HEK293T (cell line): ENCODE results near the gene PAPSS1.

Experiments used
- ARNT ChIP-seq: fragments of 450-650 bp; IDR thresholded peaks from 2 replicates; pipeline ENCODE4 v1.6.1; 2017; ENCODE audit warnings: mild to moderate bottlenecking
- BHLHE40 ChIP-seq: fragments of 450-650 bp; IDR thresholded peaks from 2 replicates; pipeline ENCODE4 v1.6.1; 2016; ENCODE audit warnings: mild to moderate bottlenecking, moderate library complexity, borderline replicate concordance
- CTBP1 ChIP-seq: fragments of 450-650 bp; IDR thresholded peaks from 2 replicates; pipeline ENCODE4 v1.6.1; 2016; ENCODE audit warnings: borderline replicate concordance
- ELF4 ChIP-seq: fragments of 450-650 bp; IDR thresholded peaks from 2 replicates; pipeline ENCODE4 v1.6.1; 2017; ENCODE audit warnings: antibody characterized with exemption
- FOXA1 ChIP-seq: fragments of 450-650 bp; IDR thresholded peaks from 2 replicates; pipeline ENCODE4 v1.6.1; 2016; ENCODE audit warnings: mild to moderate bottlenecking
- FOXK2 ChIP-seq: fragments of 450-650 bp; IDR thresholded peaks from 2 replicates; pipeline ENCODE4 v1.6.1; 2016; ENCODE audit warnings: mild to moderate bottlenecking
- FOXM1 ChIP-seq: fragments of 450-650 bp; IDR thresholded peaks from 2 replicates; pipeline ENCODE4 v1.6.1; 2017; ENCODE audit warnings: mild to moderate bottlenecking, borderline replicate concordance
- HDGF ChIP-seq: fragments of 450-650 bp; IDR thresholded peaks from 2 replicates; pipeline ENCODE4 v1.6.1; 2017; ENCODE audit warnings: antibody characterized with exemption, borderline replicate concordance
- L3MBTL2 ChIP-seq: fragments of 450-650 bp; conservative IDR thresholded peaks from 2 replicates; pipeline ENCODE4 v1.6.1; 2016; ENCODE audit warnings: mild to moderate bottlenecking
- NFRKB ChIP-seq: fragments of 450-650 bp; IDR thresholded peaks from 2 replicates; pipeline ENCODE4 v1.6.1; 2016; ENCODE audit warnings: mild to moderate bottlenecking, moderate library complexity
- PKNOX1 ChIP-seq: fragments of 450-650 bp; IDR thresholded peaks from 2 replicates; pipeline ENCODE4 v1.6.1; 2016
- SP1 ChIP-seq: fragments of 450-650 bp; IDR thresholded peaks from 2 replicates; pipeline ENCODE4 v1.6.1; 2017
- SUZ12 ChIP-seq: fragments of 450-650 bp; IDR thresholded peaks from 2 replicates; pipeline ENCODE4 v1.6.1; 2016; ENCODE audit warnings: mild to moderate bottlenecking

DNA sequence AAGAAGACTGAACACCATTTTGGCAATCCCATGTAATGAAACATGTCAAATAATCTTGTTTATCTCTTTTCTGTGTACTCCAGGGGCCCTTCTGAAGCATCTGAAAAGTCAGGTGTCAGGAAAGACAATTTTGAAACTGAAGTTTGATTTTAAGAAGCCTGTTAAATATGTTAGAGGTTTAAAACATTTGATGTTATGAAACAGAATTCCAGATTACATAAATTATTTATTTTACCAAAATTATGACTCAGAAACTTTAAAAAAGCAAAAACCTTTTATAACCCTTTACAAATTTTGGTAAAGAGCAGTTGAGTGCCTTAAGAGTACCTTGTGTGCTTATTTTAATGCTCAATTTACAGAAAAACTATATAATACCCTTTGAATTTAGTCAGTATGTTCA, 130.8 kb downstream of the PAPSS1 start:
- no peak for TF ChIP-seq FOXM1
- TF ChIP-seq HDGF = no peak
- TF ChIP-seq ELF4 = no peak
- TF ChIP-seq SP1 = no peak
- TF ChIP-seq FOXK2 = no peak
- no peak for TF ChIP-seq SUZ12
- TF ChIP-seq BHLHE40 = no peak
- TF ChIP-seq FOXA1 = no peak
- TF ChIP-seq CTBP1 = no peak
- no peak for TF ChIP-seq PKNOX1
- no peak for TF ChIP-seq L3MBTL2
- TF ChIP-seq NFRKB = no peak
- TF ChIP-seq ARNT = no peak
